Glutamatergic neuron (in vitro differentiated cells): ENCODE results near the gene NSL1. TPM values are rescaled to one million over a fixed set of nuclear protein-coding genes. Genes with fewer than 3 reads are reported as not detected.

Experiments
- DNase-seq: peaks from one replicate; pipeline ENCODE4 v3.0.0; 2022
- H3K27ac Mint-ChIP-seq: one replicate; pipeline ENCODE4 v1.8.0; 2020; ENCODE audit warnings: mild to moderate bottlenecking, mixed read lengths, inconsistent platforms; ENCODE audit not compliant: unreplicated experiment
- H3K27me3 Mint-ChIP-seq: one replicate; pipeline ENCODE4 v1.8.0; 2020; ENCODE audit warnings: mild to moderate bottlenecking, moderate library complexity, mixed read lengths, inconsistent platforms; ENCODE audit not compliant: unreplicated experiment
- H3K36me3 Mint-ChIP-seq: one replicate; pipeline ENCODE4 v1.8.0; 2020; ENCODE audit warnings: mild to moderate bottlenecking, mixed read lengths, inconsistent platforms; ENCODE audit not compliant: unreplicated experiment
- H3K4me1 Mint-ChIP-seq: one replicate; pipeline ENCODE4 v1.8.0; 2020; ENCODE audit warnings: mild to moderate bottlenecking, low read depth, mixed read lengths, inconsistent platforms; ENCODE audit not compliant: unreplicated experiment
- H3K4me3 Mint-ChIP-seq: one replicate; pipeline ENCODE4 v1.8.0; 2020; ENCODE audit warnings: mild to moderate bottlenecking, mixed read lengths, inconsistent platforms; ENCODE audit not compliant: unreplicated experiment
- H3K9me3 Mint-ChIP-seq: one replicate; pipeline ENCODE4 v1.8.0; 2020; ENCODE audit warnings: mild to moderate bottlenecking, moderate library complexity, mixed read lengths, inconsistent platforms; ENCODE audit not compliant: unreplicated experiment
- total RNA-seq: library from RNA; stranded (reverse); fragmentation: NEBNext Ultra II Directional; extraction: Animal tissue kit (Norgen Biotek cat#: 25700); gene quantifications from one replicate; pipeline ENCODE4 v1.2.1, GENCODE V29; 2021; ENCODE audit not compliant: unreplicated experiment
- TF ChIP-seq, protein P1 (sequence below): fragments of 200-600 bp; sonication (generic); IDR thresholded peaks from one replicate; pipeline ENCODE4 v1.5.0; 2021; ENCODE audit not compliant: partially characterized antibody, unreplicated experiment

The NSL1 gene
- total RNA-seq, 1 donor from 2014 or later, result 35.0 TPM

DNA sequence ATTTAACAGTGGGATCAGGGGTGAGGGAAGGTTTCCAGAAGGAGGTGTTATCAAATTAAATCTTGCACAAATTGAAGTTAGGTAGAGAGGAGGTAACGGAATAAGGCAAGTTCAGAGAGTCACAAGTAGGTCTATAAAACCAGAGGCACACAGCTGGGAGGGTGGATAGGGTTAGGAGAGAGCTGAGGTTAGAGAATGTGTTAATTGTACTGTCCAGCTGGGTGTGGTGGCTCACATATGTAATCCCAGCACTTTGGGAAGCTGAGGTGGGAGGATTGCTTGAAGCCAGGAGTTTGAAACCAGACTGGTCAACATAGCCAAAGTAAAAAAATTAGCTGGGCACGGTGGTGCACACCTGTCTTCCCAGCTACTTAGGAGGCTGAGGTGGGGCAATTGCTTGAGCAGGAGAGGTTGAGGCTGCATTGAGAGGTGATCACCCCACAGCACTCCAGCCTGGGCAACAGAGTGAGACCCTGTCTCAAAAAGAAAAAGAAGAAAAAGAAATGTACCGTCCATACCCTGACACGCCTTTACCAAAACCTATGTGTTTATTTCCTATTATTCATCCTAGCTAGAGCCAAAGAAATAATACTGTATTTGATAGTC is 35.7 kb upstream of the NSL1 start:
- Mint-ChIP-seq H3K9me3 (peaks cover 16% of the 10 kb centered on the region), H3K27me3 (peaks cover 10% of the 10 kb centered on the region), H3K4me1 (no peaks in the 10 kb centered on the region), H3K4me3 (no peak overlapping the region), H3K36me3 (peaks cover 28% of the 10 kb centered on the region), H3K27ac (no peak overlapping the region)
- no peak for DNase-seq
- TF ChIP-seq, protein P1, sequence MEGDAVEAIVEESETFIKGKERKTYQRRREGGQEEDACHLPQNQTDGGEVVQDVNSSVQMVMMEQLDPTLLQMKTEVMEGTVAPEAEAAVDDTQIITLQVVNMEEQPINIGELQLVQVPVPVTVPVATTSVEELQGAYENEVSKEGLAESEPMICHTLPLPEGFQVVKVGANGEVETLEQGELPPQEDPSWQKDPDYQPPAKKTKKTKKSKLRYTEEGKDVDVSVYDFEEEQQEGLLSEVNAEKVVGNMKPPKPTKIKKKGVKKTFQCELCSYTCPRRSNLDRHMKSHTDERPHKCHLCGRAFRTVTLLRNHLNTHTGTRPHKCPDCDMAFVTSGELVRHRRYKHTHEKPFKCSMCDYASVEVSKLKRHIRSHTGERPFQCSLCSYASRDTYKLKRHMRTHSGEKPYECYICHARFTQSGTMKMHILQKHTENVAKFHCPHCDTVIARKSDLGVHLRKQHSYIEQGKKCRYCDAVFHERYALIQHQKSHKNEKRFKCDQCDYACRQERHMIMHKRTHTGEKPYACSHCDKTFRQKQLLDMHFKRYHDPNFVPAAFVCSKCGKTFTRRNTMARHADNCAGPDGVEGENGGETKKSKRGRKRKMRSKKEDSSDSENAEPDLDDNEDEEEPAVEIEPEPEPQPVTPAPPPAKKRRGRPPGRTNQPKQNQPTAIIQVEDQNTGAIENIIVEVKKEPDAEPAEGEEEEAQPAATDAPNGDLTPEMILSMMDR, result no peak

DNA sequence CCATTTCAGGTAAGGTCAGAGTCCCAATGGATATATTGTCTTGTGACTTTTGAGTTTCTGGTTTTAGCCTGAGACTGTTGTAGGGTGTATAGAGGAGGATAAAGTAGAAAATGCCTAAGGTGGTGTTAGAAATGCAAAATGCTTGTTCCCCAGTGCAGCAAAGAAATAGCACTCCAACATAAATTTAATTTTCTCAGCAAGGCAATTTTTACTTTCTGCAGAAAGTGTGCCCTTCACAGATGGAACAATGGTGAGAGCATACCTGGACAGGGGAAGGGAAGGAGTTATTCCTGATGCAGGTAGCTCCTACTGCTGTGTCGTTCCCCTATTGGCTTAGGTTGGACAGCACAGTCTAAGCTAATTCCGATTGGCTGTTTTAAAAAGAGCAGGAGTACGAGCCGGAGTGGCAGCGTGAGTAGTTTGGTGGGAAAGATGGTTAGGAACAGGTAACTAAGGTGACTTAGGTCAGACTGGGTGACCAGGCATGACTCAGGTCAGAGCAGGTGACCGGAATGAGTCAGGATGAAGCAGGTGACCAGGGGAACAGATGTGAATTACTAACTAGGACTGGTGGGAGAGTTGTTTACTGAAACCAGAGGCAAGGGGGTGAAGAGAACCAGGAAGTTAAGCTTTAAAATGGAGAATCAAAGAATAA is 34.3 kb upstream of the NSL1 start:
- H3K27ac Mint-ChIP-seq, result no peak overlapping the region
- H3K9me3 Mint-ChIP-seq, result peaks cover 16% of the 10 kb centered on the region
- DNase-seq, result no peak
- no peaks in the 10 kb centered on the region for H3K4me1 Mint-ChIP-seq
- peaks cover 10% of the 10 kb centered on the region for H3K27me3 Mint-ChIP-seq
- H3K36me3 Mint-ChIP-seq, result peaks cover 28% of the 10 kb centered on the region
- TF ChIP-seq, protein P1, result no peak
- H3K4me3 Mint-ChIP-seq, result no peak overlapping the region

DNA sequence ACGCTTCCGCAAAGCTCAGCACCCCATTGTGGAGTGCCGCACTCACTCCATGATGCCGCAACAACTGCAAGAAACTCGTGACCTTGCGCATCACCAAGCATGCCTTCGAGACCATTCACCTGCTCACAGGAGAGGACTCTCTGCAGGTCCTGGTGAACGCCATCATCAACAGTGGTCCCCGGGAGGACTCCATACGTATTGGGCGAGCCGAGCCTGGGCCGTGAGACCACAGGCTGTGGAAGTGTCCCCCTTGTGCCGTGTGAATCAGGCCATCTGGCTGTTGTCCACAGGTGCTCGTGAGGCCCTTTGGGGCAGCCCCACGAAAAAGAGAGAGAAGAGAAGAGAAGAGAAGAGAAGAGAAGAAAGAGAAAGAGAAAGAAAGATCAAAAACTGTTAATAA is 32.6 kb upstream of the NSL1 start:
- TF ChIP-seq, protein P1, result no peak
- no peak for DNase-seq
- peaks cover 28% of the 10 kb centered on the region for H3K36me3 Mint-ChIP-seq
- H3K4me1 Mint-ChIP-seq, result no peaks in the 10 kb centered on the region
- H3K9me3 Mint-ChIP-seq, result peaks cover 16% of the 10 kb centered on the region
- H3K4me3 Mint-ChIP-seq, result peak overlapping the region; percentile 8
- peaks cover 10% of the 10 kb centered on the region for H3K27me3 Mint-ChIP-seq
- no peak overlapping the region for H3K27ac Mint-ChIP-seq

DNA sequence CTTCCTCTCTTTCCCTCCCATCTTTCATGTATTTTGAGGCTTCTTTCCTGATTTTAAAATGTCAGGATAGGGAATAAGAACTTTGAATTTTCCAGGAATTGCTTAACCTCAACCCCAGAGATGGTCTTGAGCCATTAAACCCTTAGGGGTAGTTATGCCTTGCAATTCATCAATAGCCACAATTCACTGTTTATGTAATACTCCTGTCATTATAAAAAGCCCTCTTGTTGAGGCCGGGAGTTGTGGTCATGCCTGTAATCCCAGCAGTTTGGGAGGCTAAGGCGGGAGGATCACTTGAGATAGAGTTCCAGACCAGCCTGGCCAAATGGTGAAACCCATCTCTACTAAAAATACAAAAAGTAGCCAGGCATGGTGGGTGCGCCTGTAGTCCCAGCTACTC is 31.4 kb upstream of the NSL1 start:
- peaks cover 10% of the 10 kb centered on the region for H3K27me3 Mint-ChIP-seq
- TF ChIP-seq, protein P1, result no peak
- no peak overlapping the region for H3K4me3 Mint-ChIP-seq
- H3K27ac Mint-ChIP-seq, result no peak overlapping the region
- no peaks in the 10 kb centered on the region for H3K4me1 Mint-ChIP-seq
- H3K9me3 Mint-ChIP-seq, result peaks cover 16% of the 10 kb centered on the region
- peaks cover 28% of the 10 kb centered on the region for H3K36me3 Mint-ChIP-seq
- DNase-seq, result no peak

DNA sequence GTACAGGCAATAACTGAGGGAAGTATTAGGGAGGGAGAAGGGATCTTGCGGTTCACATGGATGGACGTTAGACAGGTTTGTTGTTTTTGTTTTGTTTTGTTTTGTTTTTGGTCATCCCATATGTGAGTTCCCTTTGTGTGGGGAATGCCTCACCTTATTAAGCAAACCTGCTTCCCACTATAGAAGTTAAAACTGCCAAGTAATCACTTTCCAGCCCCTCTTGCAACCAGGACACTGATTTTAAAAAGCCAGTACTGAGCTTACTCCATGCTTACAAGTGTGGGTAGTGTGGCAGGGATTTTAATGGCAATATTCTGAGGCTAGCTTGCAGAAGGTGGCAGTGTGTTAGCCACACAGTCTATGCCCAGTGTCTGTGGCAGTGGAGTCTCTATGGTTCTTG is 29.4 kb upstream of the NSL1 start:
- H3K9me3 Mint-ChIP-seq, result peaks cover 11% of the 10 kb centered on the region
- H3K36me3 Mint-ChIP-seq, result peaks cover 19% of the 10 kb centered on the region
- H3K27ac Mint-ChIP-seq, result no peak overlapping the region
- H3K4me1 Mint-ChIP-seq, result no peaks in the 10 kb centered on the region
- no peak overlapping the region for H3K4me3 Mint-ChIP-seq
- TF ChIP-seq, protein P1, result no peak
- no peak for DNase-seq
- H3K27me3 Mint-ChIP-seq, result peaks cover 6% of the 10 kb centered on the region
